ENCODE data around the gene PIEZO1.
A peak's percentile ranks its signal among the peaks of the same experiment; 100 is the strongest.

DNA sequence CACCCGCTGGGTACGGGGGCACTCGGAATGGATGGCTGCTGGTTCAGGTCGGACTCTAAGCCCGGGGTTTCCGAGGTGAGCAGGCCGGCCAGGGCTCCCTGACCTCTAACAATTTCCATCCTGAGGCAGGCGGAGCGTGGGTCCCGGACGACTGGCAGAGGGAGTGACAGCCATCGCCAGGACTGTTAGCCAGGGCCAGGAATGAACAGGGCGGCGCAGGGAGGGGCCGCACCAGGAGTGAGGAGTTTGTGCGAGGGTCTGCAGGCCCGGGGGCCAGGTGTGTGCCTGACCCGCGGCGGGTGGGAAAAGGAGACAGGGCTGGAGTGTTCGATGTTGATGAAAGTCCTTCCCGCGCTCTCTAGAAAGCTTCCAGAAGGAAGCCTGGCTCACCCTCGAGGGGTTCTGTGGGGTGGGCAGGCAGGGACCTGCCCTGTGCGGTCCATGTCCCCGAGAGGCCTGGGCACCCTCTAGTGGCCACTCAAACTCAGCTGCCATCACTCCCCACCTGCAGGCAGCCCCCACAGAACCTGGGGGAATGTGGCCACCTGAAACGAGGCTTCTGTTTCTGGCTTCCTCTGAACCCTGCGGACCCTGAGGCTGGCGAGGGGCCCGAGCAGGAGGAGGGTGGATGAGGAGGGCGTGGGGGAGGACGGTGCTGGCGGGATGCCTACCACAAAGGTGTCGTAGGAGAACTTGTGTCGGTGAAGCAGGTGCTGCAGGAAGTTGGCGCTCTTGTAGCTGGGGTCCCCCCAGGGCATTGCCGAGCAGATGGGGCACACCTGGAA lies 87.0 kb downstream of the PIEZO1 start:
- TF ChIP-seq, protein P1, sequence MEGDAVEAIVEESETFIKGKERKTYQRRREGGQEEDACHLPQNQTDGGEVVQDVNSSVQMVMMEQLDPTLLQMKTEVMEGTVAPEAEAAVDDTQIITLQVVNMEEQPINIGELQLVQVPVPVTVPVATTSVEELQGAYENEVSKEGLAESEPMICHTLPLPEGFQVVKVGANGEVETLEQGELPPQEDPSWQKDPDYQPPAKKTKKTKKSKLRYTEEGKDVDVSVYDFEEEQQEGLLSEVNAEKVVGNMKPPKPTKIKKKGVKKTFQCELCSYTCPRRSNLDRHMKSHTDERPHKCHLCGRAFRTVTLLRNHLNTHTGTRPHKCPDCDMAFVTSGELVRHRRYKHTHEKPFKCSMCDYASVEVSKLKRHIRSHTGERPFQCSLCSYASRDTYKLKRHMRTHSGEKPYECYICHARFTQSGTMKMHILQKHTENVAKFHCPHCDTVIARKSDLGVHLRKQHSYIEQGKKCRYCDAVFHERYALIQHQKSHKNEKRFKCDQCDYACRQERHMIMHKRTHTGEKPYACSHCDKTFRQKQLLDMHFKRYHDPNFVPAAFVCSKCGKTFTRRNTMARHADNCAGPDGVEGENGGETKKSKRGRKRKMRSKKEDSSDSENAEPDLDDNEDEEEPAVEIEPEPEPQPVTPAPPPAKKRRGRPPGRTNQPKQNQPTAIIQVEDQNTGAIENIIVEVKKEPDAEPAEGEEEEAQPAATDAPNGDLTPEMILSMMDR (conservative IDR thresholded peaks at IDR 0.05), result peak; percentile 51; the same call in 1 of the 2 replicates
- no peak for TF ChIP-seq EZH2 (IDR thresholded peaks at IDR 0.05; ENCODE audit: low read depth)

Data from PC-9 (cell line).